Astrocyte (in vitro differentiated cells and primary cell): ENCODE data around the gene P2RX5. TPM values are rescaled to one million over a fixed set of nuclear protein-coding genes. Genes with fewer than 3 reads are reported as not detected.
"Not testable (repeated sequence)": the region's sequence is repeated elsewhere in the genome, so short reads cannot be mapped to it uniquely, and the experiment has no call there.

Experiments
- DNase-seq: peaks from one replicate; pipeline ENCODE4 v3.0.0-alpha.2; 2010; ENCODE audit warnings: low read depth
- FAIRE-seq: peaks from 2 replicates; lab custom pipeline; 2011; peaks lifted over from hg19 to GRCh38; lab: Jason Lieb, UNC
- H2AFZ ChIP-seq: 2 replicates; pipeline ENCODE4 v1.6.0; 2012; ENCODE audit warnings: low read depth, low read length, inconsistent platforms
- H3K27ac ChIP-seq: 2 replicates; pipeline ENCODE4 v1.5.1; 2011; ENCODE audit warnings: low read depth, low read length, inconsistent platforms
- H3K27me3 ChIP-seq: 2 replicates; pipeline ENCODE4 v1.6.0; 2011; ENCODE audit warnings: low read length, inconsistent platforms; ENCODE audit not compliant: insufficient read depth
- H3K36me3 ChIP-seq: 2 replicates; pipeline ENCODE4 v1.5.1; 2011; ENCODE audit warnings: low read length, inconsistent platforms; ENCODE audit not compliant: insufficient read depth
- H3K4me1 ChIP-seq: 2 replicates; pipeline ENCODE4 v1.5.1; 2011; ENCODE audit warnings: low read length, inconsistent platforms; ENCODE audit not compliant: insufficient read depth
- H3K4me2 ChIP-seq: 2 replicates; pipeline ENCODE4 v1.6.0; 2012; ENCODE audit warnings: low read length, inconsistent platforms
- H3K4me3 ChIP-seq: 2 replicates; pipeline ENCODE4 v1.5.1; 2011; ENCODE audit warnings: low read depth, mild to moderate bottlenecking, low read length, inconsistent platforms; ENCODE audit not compliant: insufficient read depth
- H3K79me2 ChIP-seq: 2 replicates; pipeline ENCODE4 v1.6.0; 2012; ENCODE audit warnings: mild to moderate bottlenecking, low read length, inconsistent platforms; ENCODE audit not compliant: insufficient read depth
- H3K9ac ChIP-seq: 2 replicates; pipeline ENCODE4 v1.6.0; 2012; ENCODE audit warnings: mild to moderate bottlenecking, low read length, inconsistent platforms
- H3K9me3 ChIP-seq: 2 replicates; pipeline ENCODE4 v1.5.1; 2012; ENCODE audit warnings: low read depth, mild to moderate bottlenecking, low read length, inconsistent platforms; ENCODE audit not compliant: insufficient read depth
- H4K20me1 ChIP-seq: 2 replicates; pipeline ENCODE4 v1.6.0; 2012; ENCODE audit warnings: low read length, inconsistent platforms; ENCODE audit not compliant: insufficient read depth
- H3K27ac Mint-ChIP-seq: one replicate; pipeline ENCODE4 v1.8.0; 2021; ENCODE audit warnings: mild to moderate bottlenecking, mixed read lengths; ENCODE audit not compliant: unreplicated experiment
- H3K27me3 Mint-ChIP-seq: one replicate; pipeline ENCODE4 v1.8.0; 2021; ENCODE audit warnings: low read depth, mixed read lengths; ENCODE audit not compliant: unreplicated experiment
- H3K36me3 Mint-ChIP-seq: one replicate; pipeline ENCODE4 v1.8.0; 2021; ENCODE audit warnings: low read depth, mixed read lengths; ENCODE audit not compliant: unreplicated experiment
- H3K4me1 Mint-ChIP-seq: one replicate; pipeline ENCODE4 v1.8.0; 2021; ENCODE audit warnings: low read depth, mixed read lengths; ENCODE audit not compliant: unreplicated experiment
- H3K4me3 Mint-ChIP-seq: one replicate; pipeline ENCODE4 v1.8.0; 2021; ENCODE audit warnings: mild to moderate bottlenecking, moderate library complexity, mixed read lengths; ENCODE audit not compliant: unreplicated experiment
- H3K9me3 Mint-ChIP-seq: one replicate; pipeline ENCODE4 v1.8.0; 2021; ENCODE audit warnings: mild to moderate bottlenecking, mixed read lengths; ENCODE audit not compliant: unreplicated experiment
- CTCF ChIP-seq: IDR thresholded peaks from 2 replicates; pipeline ENCODE4 v1.5.1; 2011; ENCODE audit warnings: low read depth, mild to moderate bottlenecking, inconsistent platforms, low read length, moderate library complexity; ENCODE audit not compliant: insufficient read depth
- EZH2 ChIP-seq: IDR thresholded peaks from 2 replicates; pipeline ENCODE4 v1.6.1; 2012; ENCODE audit warnings: mild to moderate bottlenecking, low read length, inconsistent platforms; ENCODE audit not compliant: insufficient read depth
- total RNA-seq: library from RNA; stranded (reverse); gene quantifications from 2 replicates; pipeline ENCODE4 v1.2.1, GENCODE V29; 2021

P2RX5 gene
- total RNA-seq, 1 donor from 2014 or later, result 2.4 TPM

- Histone ChIP-seq H3K4me3 (no peak overlapping the region), H3K27me3 (no peaks in the 10 kb centered on the region), H3K9me3 (no peaks in the 10 kb centered on the region), H3K4me1 (no peaks in the 10 kb centered on the region), H3K4me2 (no peak overlapping the region), H2AFZ (no peak overlapping the region), H3K79me2 (no peaks in the 10 kb centered on the region), H3K9ac (no peak overlapping the region), H3K27ac (no peak overlapping the region), H4K20me1 (no peaks in the 10 kb centered on the region), H3K36me3 (no peaks in the 10 kb centered on the region)
- Mint-ChIP-seq H3K4me1 (no peaks in the 10 kb centered on the region), H3K9me3 (no peaks in the 10 kb centered on the region), H3K27ac (no peak overlapping the region), H3K4me3 (no peak overlapping the region), H3K27me3 (peaks cover 2% of the 10 kb centered on the region), H3K36me3 (peaks cover 4% of the 10 kb centered on the region)
- DNase-seq (no peak), FAIRE-seq (no peak)
- no peak for TF ChIP-seq CTCF
- no peak for TF ChIP-seq EZH2
These were observed 9.2 kb upstream of the P2RX5 start for GRCh38 chr17:3704931-3705717.

- not testable (repeated sequence) for H3K4me3 Mint-ChIP-seq, H3K4me1 ChIP-seq, H3K27me3 ChIP-seq, H3K27ac ChIP-seq, H3K4me2 ChIP-seq, H3K27ac Mint-ChIP-seq, H3K36me3 ChIP-seq, FAIRE-seq, H3K4me1 Mint-ChIP-seq, H3K9me3 ChIP-seq, H3K27me3 Mint-ChIP-seq, H3K36me3 Mint-ChIP-seq, H2AFZ ChIP-seq, H3K9me3 Mint-ChIP-seq, H3K9ac ChIP-seq, H4K20me1 ChIP-seq, H3K79me2 ChIP-seq, H3K4me3 ChIP-seq, DNase-seq
These were observed 6.1 kb upstream of the P2RX5 start for GRCh38 chr17:3702041-3702539.

- no peak overlapping the region for H3K4me3 Mint-ChIP-seq
- Histone ChIP-seq H3K27ac (no peak overlapping the region), H2AFZ (no peak overlapping the region), H3K4me2 (no peak overlapping the region), H3K79me2 (no peaks in the 10 kb centered on the region), H3K36me3 (no peaks in the 10 kb centered on the region), H3K9ac (no peak overlapping the region), H3K9me3 (peaks cover 5% of the 10 kb centered on the region), H3K27me3 (peaks cover 14% of the 10 kb centered on the region), H3K4me1 (peaks cover 7% of the 10 kb centered on the region), H3K4me3 (no peak overlapping the region), H4K20me1 (no peaks in the 10 kb centered on the region)
- DNase-seq (no peak), FAIRE-seq (no peak)
- peaks cover 4% of the 10 kb centered on the region for H3K27me3 Mint-ChIP-seq
- no peak overlapping the region for H3K27ac Mint-ChIP-seq
- H3K9me3 Mint-ChIP-seq, result peaks cover 2% of the 10 kb centered on the region
- no peaks in the 10 kb centered on the region for H3K4me1 Mint-ChIP-seq
- TF ChIP-seq EZH2 (no peak), CTCF (no peak)
- peaks cover 2% of the 10 kb centered on the region for H3K36me3 Mint-ChIP-seq
These were observed 4.0 kb upstream of the P2RX5 start for GRCh38 chr17:3699951-3700350.
